Neuron (in vitro differentiated cells): ENCODE measurements around the gene HOXD10.
A peak's percentile ranks its signal among the peaks of the same experiment; 100 is the strongest.

Experiments
- H2AFZ ChIP-seq: one replicate; pipeline ENCODE4 v1.6.1; 2013; ENCODE audit warnings: low read depth, mild to moderate bottlenecking, inconsistent platforms, low read length, moderate library complexity
- H3K27me3 ChIP-seq: one replicate; pipeline ENCODE4 v1.6.1; 2013; ENCODE audit warnings: low read length; ENCODE audit not compliant: insufficient read depth
- H3K36me3 ChIP-seq: one replicate; pipeline ENCODE4 v1.6.1; 2013; ENCODE audit warnings: low read length; ENCODE audit not compliant: insufficient read depth
- H3K4me1 ChIP-seq: one replicate; pipeline ENCODE4 v1.6.1; 2013; ENCODE audit warnings: low read length; ENCODE audit not compliant: insufficient read depth
- H3K4me3 ChIP-seq: 2 replicates; pipeline ENCODE4 v1.5.1; 2013; ENCODE audit warnings: mild to moderate bottlenecking, low read length, moderate library complexity
- H3K9me3 ChIP-seq: one replicate; pipeline ENCODE4 v1.6.1; 2013; ENCODE audit warnings: low read length

The HOXD10 gene

DNA sequence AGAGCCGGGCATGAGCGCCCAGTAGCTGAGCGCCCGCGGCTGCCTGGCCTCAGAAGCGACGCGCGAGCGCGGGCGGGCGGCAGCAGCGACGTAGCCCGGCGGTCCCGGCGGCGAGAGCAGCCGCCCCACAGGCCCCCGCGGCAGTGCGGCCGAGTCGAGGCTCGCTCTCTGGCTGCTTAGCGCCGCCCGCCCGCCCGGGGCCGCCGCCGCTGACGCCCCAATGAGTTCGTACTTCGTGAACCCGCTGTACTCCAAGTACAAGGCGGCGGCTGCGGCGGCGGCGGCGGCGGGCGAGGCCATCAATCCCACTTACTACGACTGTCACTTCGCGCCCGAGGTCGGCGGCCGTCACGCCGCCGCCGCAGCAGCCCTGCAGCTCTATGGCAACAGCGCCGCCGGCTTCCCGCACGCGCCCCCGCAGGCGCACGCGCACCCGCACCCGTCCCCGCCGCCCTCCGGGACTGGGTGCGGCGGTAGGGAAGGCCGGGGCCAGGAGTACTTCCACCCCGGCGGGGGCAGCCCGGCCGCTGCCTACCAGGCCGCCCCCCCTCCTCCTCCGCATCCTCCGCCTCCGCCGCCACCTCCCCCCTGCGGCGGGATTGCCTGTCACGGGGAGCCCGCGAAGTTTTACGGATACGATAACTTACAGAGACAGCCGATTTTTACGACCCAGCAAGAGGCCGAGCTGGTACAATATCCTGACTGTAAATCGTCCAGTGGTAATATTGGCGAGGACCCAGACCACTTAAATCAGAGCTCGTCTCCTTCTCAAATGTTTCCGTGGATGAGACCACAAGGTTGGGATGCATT lies 13.8 kb downstream of the HOXD10 start:
- no peaks in the 10 kb centered on the region for H3K9me3 ChIP-seq
- peaks cover 89% of the 10 kb centered on the region for H3K27me3 ChIP-seq
- H2AFZ ChIP-seq: peak overlapping the region; percentile 93
- no peaks in the 10 kb centered on the region for H3K4me1 ChIP-seq
- H3K4me3 ChIP-seq: peak overlapping the region; percentile 23
- H3K36me3 ChIP-seq: no peaks in the 10 kb centered on the region

DNA sequence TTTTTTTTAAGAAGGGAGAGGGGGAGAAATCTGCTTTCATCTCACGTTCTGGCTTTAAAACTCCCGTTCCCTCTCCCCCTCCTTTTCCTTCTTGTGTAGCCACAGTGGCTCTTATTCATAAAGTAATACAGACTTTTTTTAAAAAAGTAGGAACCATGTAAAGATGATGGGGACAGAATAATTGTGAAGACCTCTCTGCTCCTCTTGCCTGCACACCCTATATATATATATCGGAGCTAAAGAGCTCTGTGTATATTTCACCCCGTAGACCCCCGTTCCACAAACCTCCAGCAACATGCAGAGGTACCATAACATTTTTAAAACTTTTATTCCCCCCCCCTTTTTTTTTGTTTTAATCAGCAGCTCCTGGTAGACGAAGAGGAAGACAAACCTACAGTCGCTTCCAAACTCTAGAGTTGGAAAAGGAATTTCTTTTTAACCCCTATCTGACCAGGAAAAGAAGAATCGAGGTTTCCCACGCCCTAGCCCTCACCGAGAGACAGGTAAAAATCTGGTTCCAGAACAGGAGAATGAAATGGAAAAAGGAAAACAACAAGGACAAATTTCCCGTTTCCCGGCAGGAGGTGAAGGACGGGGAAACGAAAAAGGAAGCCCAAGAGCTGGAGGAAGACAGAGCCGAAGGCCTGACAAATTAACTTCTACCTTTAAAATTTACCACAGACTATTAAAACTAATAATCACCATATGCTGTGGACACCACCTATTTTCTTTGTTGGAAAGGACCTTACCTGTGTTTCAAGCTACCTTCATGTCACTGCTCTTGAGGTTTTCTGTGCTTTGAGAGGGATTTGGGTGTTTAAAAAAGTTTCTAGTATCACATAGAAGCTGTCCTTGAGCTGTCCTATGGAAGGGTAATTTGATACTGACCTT lies 14.6 kb downstream of the HOXD10 start:
- Histone ChIP-seq H2AFZ (no peak overlapping the region), H3K36me3 (no peaks in the 10 kb centered on the region), H3K4me3 (no peak overlapping the region), H3K27me3 (peaks cover 89% of the 10 kb centered on the region), H3K4me1 (no peaks in the 10 kb centered on the region), H3K9me3 (peaks cover 3% of the 10 kb centered on the region)

DNA sequence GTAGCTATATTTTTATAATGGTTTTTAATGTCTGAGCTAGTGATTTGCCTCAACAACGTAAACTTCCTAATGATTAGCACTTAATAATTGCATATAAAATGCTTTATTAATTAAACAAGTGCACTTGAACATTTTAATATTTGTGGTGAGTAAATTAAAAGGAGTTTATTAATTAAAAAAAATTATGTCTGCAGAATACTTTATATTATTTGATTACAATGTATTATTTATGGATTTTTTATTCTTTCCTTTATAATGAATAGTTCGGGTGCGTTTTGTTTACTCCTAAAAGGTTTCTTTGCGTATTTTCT lies 15.2 kb downstream of the HOXD10 start:
- no peak overlapping the region for H3K4me3 ChIP-seq
- H3K27me3 ChIP-seq: peaks cover 90% of the 10 kb centered on the region
- no peaks in the 10 kb centered on the region for H3K4me1 ChIP-seq
- H3K36me3 ChIP-seq: no peaks in the 10 kb centered on the region
- H2AFZ ChIP-seq: no peak overlapping the region
- peaks cover 3% of the 10 kb centered on the region for H3K9me3 ChIP-seq

DNA sequence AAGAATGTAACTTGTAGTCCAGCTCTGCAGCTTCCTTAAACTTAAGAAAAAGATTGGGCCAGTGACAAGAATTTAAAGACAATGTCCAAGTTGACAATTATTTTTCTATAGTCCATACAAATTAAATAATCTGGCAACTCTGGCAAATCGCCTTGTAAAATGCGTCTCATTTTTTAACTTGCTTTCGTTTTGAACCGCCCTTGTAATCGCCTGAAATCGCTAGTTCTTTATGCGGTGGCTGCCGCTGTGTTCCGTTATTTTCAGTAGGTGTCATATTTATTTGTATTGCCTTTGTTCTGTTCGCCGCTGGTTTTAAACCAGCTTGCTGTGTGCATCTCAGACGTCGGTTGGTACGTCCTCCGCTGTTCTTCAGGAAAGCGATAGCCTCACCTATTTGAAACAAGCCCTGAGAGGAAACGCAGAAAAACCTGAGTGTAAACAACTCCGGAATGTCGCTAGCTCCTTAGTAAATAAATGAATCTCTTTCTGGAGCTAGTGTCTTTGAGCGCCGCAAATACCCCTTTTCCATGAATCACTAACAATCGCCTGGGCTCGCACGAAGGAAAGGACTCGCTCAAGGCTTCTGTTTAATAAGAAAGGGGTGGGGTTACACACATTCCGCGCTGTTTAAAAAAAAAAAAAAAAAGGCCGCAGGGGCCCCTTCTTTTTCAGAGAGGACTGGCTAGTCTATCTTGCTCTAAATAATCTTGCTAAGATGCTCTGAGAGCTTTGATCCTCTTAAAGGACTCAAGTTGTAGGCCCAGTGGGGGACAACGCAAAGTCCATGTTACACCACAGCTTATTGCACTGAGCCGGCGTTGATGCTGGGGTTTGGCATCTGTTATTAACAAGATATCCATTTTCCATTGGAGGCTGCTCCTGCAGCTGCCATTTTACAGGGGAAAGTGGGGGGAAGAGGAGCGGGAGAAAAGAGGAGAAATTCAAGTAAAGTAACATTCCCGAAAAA lies 15.9 kb downstream of the HOXD10 start:
- H3K4me1 ChIP-seq: no peaks in the 10 kb centered on the region
- H3K27me3 ChIP-seq: peaks cover 92% of the 10 kb centered on the region
- peaks cover 3% of the 10 kb centered on the region for H3K9me3 ChIP-seq
- H3K4me3 ChIP-seq: no peak overlapping the region
- no peak overlapping the region for H2AFZ ChIP-seq
- no peaks in the 10 kb centered on the region for H3K36me3 ChIP-seq

DNA sequence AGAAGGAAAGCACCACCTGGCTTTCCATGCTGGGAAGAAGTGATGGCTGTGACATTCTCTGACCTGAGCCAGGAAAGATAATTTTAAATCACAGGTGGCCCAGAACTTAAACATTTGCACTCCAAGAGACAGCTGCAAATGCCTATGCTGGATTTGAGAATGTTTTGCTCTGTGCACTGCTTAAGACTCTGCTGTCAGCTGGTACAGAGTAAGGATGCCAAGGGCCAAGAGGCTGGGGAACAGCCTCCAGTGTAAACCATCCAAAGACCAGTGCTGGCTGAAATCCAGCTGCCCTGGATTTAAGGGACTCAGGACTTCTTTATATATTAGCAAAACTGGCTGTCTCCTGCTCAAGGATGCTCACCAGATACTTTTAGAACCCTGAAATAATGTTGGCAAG lies 16.8 kb downstream of the HOXD10 start:
- Histone ChIP-seq H3K4me1 (no peaks in the 10 kb centered on the region), H3K36me3 (no peaks in the 10 kb centered on the region), H3K4me3 (no peak overlapping the region), H3K9me3 (peaks cover 6% of the 10 kb centered on the region), H2AFZ (no peak overlapping the region), H3K27me3 (peaks cover 92% of the 10 kb centered on the region)

DNA sequence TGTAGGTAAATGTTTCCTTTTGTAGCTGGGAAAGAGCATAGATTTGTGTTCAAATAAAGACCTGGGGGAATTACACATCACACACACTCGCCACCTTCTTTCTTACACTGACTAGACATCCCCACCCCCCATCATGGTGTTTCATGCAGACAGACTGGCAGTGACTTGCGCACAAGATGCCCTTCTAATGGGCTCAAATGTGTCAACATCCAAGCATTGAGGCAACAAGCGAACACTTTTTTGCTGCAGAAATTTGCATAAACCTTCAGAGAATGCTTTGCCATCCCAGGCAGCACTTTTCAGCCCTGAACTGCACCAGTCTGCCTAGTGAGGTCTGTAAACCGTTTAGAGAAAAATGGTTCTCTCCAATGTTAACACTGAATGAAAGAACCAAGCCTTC lies 17.5 kb downstream of the HOXD10 start:
- no peaks in the 10 kb centered on the region for H3K36me3 ChIP-seq
- H3K4me1 ChIP-seq: no peaks in the 10 kb centered on the region
- H2AFZ ChIP-seq: no peak overlapping the region
- peaks cover 92% of the 10 kb centered on the region for H3K27me3 ChIP-seq
- peaks cover 10% of the 10 kb centered on the region for H3K9me3 ChIP-seq
- H3K4me3 ChIP-seq: no peak overlapping the region

DNA sequence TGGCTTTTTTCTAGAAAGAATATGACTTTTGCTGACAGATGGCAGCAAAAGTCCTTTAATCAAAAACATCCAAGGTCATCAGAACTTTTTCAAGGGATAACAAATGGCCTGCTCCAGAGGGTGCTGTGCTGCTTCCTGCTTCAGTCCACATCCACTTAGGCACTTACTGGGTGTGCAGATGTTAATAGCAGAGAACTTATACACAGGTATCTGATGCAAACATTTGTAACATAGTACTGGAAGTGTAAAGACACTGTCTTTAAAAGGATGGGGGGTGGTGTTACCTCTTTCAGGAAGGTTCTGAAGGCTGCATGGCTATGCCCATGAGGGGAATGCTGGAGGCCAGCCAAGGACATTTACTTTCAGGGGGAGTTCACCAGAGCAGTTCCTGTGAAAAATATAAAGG lies 18.5 kb downstream of the HOXD10 start:
- H3K36me3 ChIP-seq: no peaks in the 10 kb centered on the region
- H3K4me3 ChIP-seq: no peak overlapping the region
- H2AFZ ChIP-seq: no peak overlapping the region

DNA sequence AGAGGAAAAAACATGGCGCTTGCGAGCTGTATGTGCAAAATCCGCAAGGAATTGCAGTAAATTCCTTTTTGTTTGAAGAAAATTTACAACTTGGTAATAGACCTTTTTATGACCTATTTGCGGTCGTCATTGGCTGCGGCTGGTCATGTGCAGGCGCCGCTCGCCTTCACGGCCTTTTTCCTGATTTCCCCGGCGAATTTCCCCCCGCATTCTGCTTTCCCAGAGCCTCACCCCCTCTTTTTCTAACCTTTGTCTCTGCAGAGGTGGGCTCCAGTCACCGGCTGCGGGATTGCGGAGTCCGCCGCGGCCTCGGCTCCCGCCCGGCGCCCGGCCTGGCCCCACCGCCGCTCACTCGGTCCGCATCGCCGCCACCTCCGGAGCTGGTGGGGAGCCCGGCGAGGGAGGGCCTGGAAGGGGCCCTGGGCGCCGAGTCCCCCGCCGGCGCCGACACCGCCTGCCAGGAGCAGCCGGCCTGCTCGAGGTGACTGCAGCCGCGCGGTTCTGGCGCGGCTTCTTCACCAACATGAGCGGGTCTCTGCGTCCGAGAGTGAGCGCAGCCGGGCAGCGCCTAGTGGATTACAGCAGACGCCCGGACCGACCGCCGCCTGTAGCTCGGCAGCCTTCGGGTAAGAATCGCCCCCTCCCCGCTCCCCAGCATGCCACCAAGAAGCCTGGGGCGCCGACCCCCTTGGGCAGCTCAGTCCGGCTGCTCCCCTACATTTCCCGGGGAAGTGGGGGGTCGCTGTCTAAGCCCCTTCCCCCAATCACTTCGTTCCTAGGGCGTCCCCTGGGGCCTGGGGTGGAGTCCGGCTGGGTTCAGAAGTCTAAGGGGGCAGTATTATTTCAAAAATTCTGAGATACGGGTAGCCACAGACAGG lies 20.0 kb downstream of the HOXD10 start:
- no peaks in the 10 kb centered on the region for H3K36me3 ChIP-seq
- peaks cover 95% of the 10 kb centered on the region for H3K27me3 ChIP-seq
- H3K9me3 ChIP-seq: peaks cover 12% of the 10 kb centered on the region
- H3K4me1 ChIP-seq: no peaks in the 10 kb centered on the region
- H2AFZ ChIP-seq: peak overlapping the region; percentile 71
- H3K4me3 ChIP-seq: peak overlapping the region; percentile 4

More for the DNA sequence above, 18.5 kb downstream of the HOXD10 start:
- peaks cover 12% of the 10 kb centered on the region for H3K9me3 ChIP-seq
- peaks cover 96% of the 10 kb centered on the region for H3K27me3 ChIP-seq
- no peaks in the 10 kb centered on the region for H3K4me1 ChIP-seq

DNA sequence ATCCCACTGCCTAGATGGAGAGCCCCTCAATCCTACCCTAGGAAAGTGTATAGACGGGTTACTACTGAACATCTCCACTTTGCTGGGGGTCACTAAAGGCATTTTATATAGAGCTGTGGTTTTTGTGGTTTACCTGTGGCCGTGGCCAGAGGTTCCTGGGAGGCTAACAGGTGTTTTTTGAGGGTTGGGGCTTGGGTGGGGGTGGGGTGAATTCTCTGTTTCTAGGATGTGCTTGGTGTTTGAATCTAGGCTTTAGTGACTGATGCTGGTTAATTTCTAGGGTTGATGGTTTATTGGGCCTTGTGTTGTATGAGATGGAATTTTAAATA lies 20.6 kb downstream of the HOXD10 start:
- Histone ChIP-seq H3K9me3 (peaks cover 12% of the 10 kb centered on the region), H3K27me3 (peaks cover 94% of the 10 kb centered on the region), H3K36me3 (no peaks in the 10 kb centered on the region), H3K4me3 (no peak overlapping the region), H3K4me1 (no peaks in the 10 kb centered on the region), H2AFZ (no peak overlapping the region)

DNA sequence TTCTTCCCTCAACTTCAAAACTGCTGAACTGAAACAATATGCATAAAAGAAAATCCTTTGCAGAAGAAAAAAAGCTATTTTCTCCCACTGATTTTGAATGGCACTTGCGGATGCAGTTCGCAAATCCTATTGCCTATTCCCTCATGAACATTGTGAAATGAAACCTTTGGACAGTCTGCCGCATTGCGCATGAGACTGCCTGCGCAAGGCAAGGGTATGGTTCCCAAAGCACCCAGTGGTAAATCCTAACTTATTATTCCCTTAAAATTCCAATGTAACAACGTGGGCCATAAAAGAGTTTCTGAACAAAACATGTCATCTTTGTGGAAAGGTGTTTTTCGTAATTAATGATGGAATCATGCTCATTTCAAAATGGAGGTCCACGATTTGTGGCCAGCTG lies 21.3 kb downstream of the HOXD10 start:
- Histone ChIP-seq H3K4me3 (no peak overlapping the region), H2AFZ (no peak overlapping the region), H3K27me3 (peaks cover 94% of the 10 kb centered on the region), H3K4me1 (no peaks in the 10 kb centered on the region), H3K9me3 (peaks cover 12% of the 10 kb centered on the region), H3K36me3 (no peaks in the 10 kb centered on the region)

DNA sequence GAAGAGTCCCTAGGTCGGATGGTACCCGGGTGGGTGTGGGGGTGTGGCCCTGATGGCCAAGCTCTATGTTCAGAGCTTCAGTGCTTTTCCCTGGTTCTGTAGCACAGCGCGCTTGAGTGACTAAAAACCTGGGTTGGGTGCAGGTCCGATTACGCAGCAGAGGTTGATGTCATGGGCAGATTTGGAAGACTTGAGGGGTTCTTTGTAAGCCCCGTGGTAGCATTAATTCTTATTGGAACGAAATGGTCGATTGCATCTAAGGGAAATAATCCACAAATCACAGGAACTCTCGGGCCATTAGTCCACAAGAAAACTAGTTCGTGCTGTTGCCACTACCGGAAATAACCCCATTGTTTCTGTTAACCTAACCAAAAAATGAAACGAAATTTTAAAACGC lies 21.9 kb downstream of the HOXD10 start:
- Histone ChIP-seq H3K9me3 (peaks cover 12% of the 10 kb centered on the region), H3K4me3 (no peak overlapping the region), H3K36me3 (no peaks in the 10 kb centered on the region), H3K27me3 (peaks cover 92% of the 10 kb centered on the region), H2AFZ (no peak overlapping the region), H3K4me1 (no peaks in the 10 kb centered on the region)
